H1 (cell line): ENCODE data around the gene SF3B6. TPM values are rescaled to one million over a fixed set of nuclear protein-coding genes. Genes with fewer than 3 reads are reported as not detected.

Experiments used
- CTCF ChIA-PET: fragments of 300-600 bp; sonication (Branson Sonifier 250); formaldehyde crosslinking; loops from one replicate; lab custom pipeline; 2021; ENCODE audit not compliant: partially characterized antibody; lab: Charles Lee
- POLR2A ChIA-PET: fragments of 300-600 bp; sonication (Branson Sonifier 250); formaldehyde crosslinking; loops from one replicate; lab custom pipeline; 2021; ENCODE audit warnings: inconsistent platforms; ENCODE audit not compliant: partially characterized antibody; lab: Charles Lee
- DNase-seq, 2 experiments: peaks; one replicate each; pipeline versions ENCODE4 v3.0.0 to v3.0.0-alpha.2; 2010 to 2022; ENCODE audit warnings: low spot score in 2 of 2, low read depth in 1 of 2, mixed read lengths in 1 of 2
- FAIRE-seq: peaks from 2 replicates; lab custom pipeline; 2011; peaks lifted over from hg19 to GRCh38; lab: Jason Lieb, UNC
- H2AFZ ChIP-seq: 2 replicates; pipeline ENCODE4 v1.8.1; 2012; ENCODE audit warnings: low read length, inconsistent platforms
- H2AK5ac ChIP-seq: 2 replicates; pipeline ENCODE4 v1.6.1; 2013; ENCODE audit warnings: low read depth, low read length
- H2BK120ac ChIP-seq: replicated peaks from 2 replicates; pipeline ENCODE3; 2013; ENCODE audit warnings: low read depth, low read length, inconsistent platforms
- H2BK12ac ChIP-seq: 2 replicates; pipeline ENCODE4 v1.6.1; 2013; ENCODE audit warnings: low read depth, low read length
- H2BK15ac ChIP-seq: 2 replicates; pipeline ENCODE4 v1.6.1; 2013; ENCODE audit warnings: low read length
- H2BK20ac ChIP-seq: 2 replicates; pipeline ENCODE4 v1.6.1; 2013; ENCODE audit warnings: low read length
- H2BK5ac ChIP-seq: 2 replicates; pipeline ENCODE4 v1.6.1; 2013; ENCODE audit warnings: low read depth, low read length
- H3K14ac ChIP-seq: 2 replicates; pipeline ENCODE4 v1.6.1; 2013; ENCODE audit warnings: inconsistent platforms; ENCODE audit not compliant: insufficient read length
- H3K18ac ChIP-seq: 2 replicates; pipeline ENCODE4 v1.6.1; 2013; ENCODE audit warnings: low read length; ENCODE audit errors: extremely low read depth
- H3K23ac ChIP-seq: 2 replicates; pipeline ENCODE4 v1.6.1; 2013; ENCODE audit warnings: inconsistent platforms; ENCODE audit not compliant: insufficient read length
- H3K23me2 ChIP-seq: 2 replicates; pipeline ENCODE4 v1.6.1; 2013; ENCODE audit warnings: low read depth, low read length
- H3K27ac ChIP-seq: 2 replicates; pipeline ENCODE4 v1.6.1; 2011; ENCODE audit warnings: low read depth, low read length, inconsistent platforms
- H3K27me3 ChIP-seq, 4 experiments: replicated peaks in 1 of 4; 1 replicate in 1 of 4; 2 replicates in 3 of 4; pipeline versions ENCODE4 v1.6.1 to v1.8.1; 2011 to 2013; ENCODE audit warnings: low read length in 3 of 4, mild to moderate bottlenecking in 3 of 4, inconsistent platforms in 2 of 4, mixed read lengths in 2 of 4, moderate library complexity in 1 of 4; ENCODE audit not compliant: control insufficient read depth in 3 of 4, insufficient read depth in 3 of 4; ENCODE audit errors: extremely low read depth in 1 of 4
- H3K36me3 ChIP-seq, 4 experiments: 2 replicates each; pipeline versions ENCODE4 v1.6.1 to v1.8.1; 2011 to 2013; ENCODE audit warnings: mild to moderate bottlenecking in 4 of 4, low read length in 3 of 4, moderate library complexity in 2 of 4, control low read depth in 1 of 4, inconsistent platforms in 1 of 4; ENCODE audit not compliant: insufficient read depth in 4 of 4, control insufficient read depth in 2 of 4
- H3K4ac ChIP-seq: replicated peaks from 2 replicates; pipeline ENCODE3; 2013; ENCODE audit warnings: low read length, low read depth, mixed read lengths, inconsistent platforms; ENCODE audit not compliant: insufficient read length
- H3K4me1 ChIP-seq, 4 experiments: replicated peaks in 1 of 4; 1 replicate in 1 of 4; 2 replicates in 3 of 4; pipeline versions ENCODE4 v1.6.1 to v1.8.1; 2011 to 2013; ENCODE audit warnings: low read length in 3 of 4, inconsistent platforms in 2 of 4, mixed read lengths in 1 of 4; ENCODE audit not compliant: insufficient read depth in 4 of 4, control insufficient read depth in 3 of 4
- H3K4me2 ChIP-seq, 2 experiments: 2 replicates each; pipeline versions ENCODE4 v1.6.1 to v1.8.1; 2011 to 2013; ENCODE audit warnings: low read depth in 2 of 2, low read length in 2 of 2, control low read depth in 1 of 2, inconsistent platforms in 1 of 2, mild to moderate bottlenecking in 1 of 2; ENCODE audit not compliant: insufficient read depth in 1 of 2
- H3K4me3 ChIP-seq, 4 experiments: fragments of 200-600, 300-600 bp in 1 of 4; sonication (generic), shearing (Covaris generic), sonication (Bioruptor Twin) in 1 of 4; 2 replicates each; pipeline versions ENCODE4 v1.5.1 to v1.8.1; 2011 to 2016; ENCODE audit warnings: low read length in 4 of 4, low read depth in 3 of 4, control low read depth in 2 of 4, inconsistent platforms in 2 of 4, mild to moderate bottlenecking in 2 of 4, mixed read lengths in 1 of 4, moderate library complexity in 1 of 4; ENCODE audit not compliant: insufficient read depth in 2 of 4; ENCODE audit errors: extremely low read depth in 1 of 4
- H3K56ac ChIP-seq: replicated peaks from 2 replicates; pipeline ENCODE3; 2013; ENCODE audit warnings: low read depth, mild to moderate bottlenecking, mixed read lengths, low read length, inconsistent platforms; ENCODE audit not compliant: insufficient read length
- H3K79me1 ChIP-seq: 2 replicates; pipeline ENCODE4 v1.6.1; 2013; ENCODE audit warnings: low read depth, low read length, control low read depth
- H3K79me2 ChIP-seq, 2 experiments: 2 replicates each; pipeline versions ENCODE4 v1.6.1 to v1.8.1; 2012 to 2013; ENCODE audit warnings: low read length in 2 of 2, mild to moderate bottlenecking in 2 of 2, inconsistent platforms in 1 of 2; ENCODE audit not compliant: insufficient read depth in 2 of 2, control insufficient read depth in 1 of 2
- H3K9ac ChIP-seq, 4 experiments: replicated peaks in 1 of 4; 1 replicate in 1 of 4; 2 replicates in 3 of 4; pipeline versions ENCODE4 v1.6.1 to v1.8.1; 2011 to 2013; ENCODE audit warnings: low read depth in 3 of 4, low read length in 3 of 4, control low read depth in 2 of 4, mild to moderate bottlenecking in 2 of 4, moderate library complexity in 2 of 4, inconsistent platforms in 1 of 4; ENCODE audit errors: extremely low read depth in 1 of 4
- H3K9me3 ChIP-seq, 2 experiments: 2 replicates each; pipeline versions ENCODE4 v1.6.1 to v1.8.1; 2012 to 2013; ENCODE audit warnings: mild to moderate bottlenecking in 2 of 2, moderate library complexity in 2 of 2, control low read depth in 1 of 2, inconsistent platforms in 1 of 2, low read depth in 1 of 2, low read length in 1 of 2, mixed read lengths in 1 of 2; ENCODE audit not compliant: insufficient read depth in 2 of 2
- H4K20me1 ChIP-seq, 2 experiments: replicated peaks in 1 of 2; 2 replicates each; pipeline versions ENCODE3 to v1.8.1; 2011 to 2013; ENCODE audit warnings: inconsistent platforms in 2 of 2, low read length in 2 of 2, mild to moderate bottlenecking in 1 of 2; ENCODE audit not compliant: insufficient read depth in 2 of 2, control insufficient read depth in 1 of 2
- H4K5ac ChIP-seq: 2 replicates; pipeline ENCODE4 v1.6.1; 2013; ENCODE audit warnings: low read length, low read depth, mixed read lengths, inconsistent platforms; ENCODE audit not compliant: insufficient read length
- H4K8ac ChIP-seq: 2 replicates; pipeline ENCODE4 v1.8.0; 2013; ENCODE audit warnings: mild to moderate bottlenecking, moderate library complexity, low read length, inconsistent platforms; ENCODE audit not compliant: insufficient read depth; ENCODE audit errors: extremely low read depth
- H4K91ac ChIP-seq: replicated peaks from 2 replicates; pipeline ENCODE3; 2013; ENCODE audit warnings: low read length, mixed read lengths, inconsistent platforms; ENCODE audit not compliant: insufficient read length
- CHD2 ChIP-seq: IDR thresholded peaks from 2 replicates; pipeline ENCODE4 v1.6.1; 2012; ENCODE audit warnings: low read length, improper control_type of control experiment
- HDAC6 ChIP-seq: IDR thresholded peaks from one replicate; pipeline ENCODE4 v1.7.1; 2012; ENCODE audit warnings: low read depth, mild to moderate bottlenecking, inconsistent platforms, low read length, moderate library complexity
- PHF8 ChIP-seq: fragments of 200-600 bp; sonication (generic); conservative IDR thresholded peaks from 2 replicates; pipeline ENCODE4 v1.7.1; 2012; ENCODE audit warnings: low read depth, mild to moderate bottlenecking, inconsistent platforms, low read length, moderate library complexity
- WGBS, 2 experiments: shearing (Covaris generic) in 1 of 2; methylation state at CpG; one replicate each; pipeline versions ENCODE4 v1.1.6 to v1.1.7; 2013 to 2015; ENCODE audit warnings: low lambda C conversion rate in 2 of 2, mixed read lengths in 2 of 2, inconsistent platforms in 1 of 2, low coverage in 1 of 2, missing lambda C conversion rate in 1 of 2; ENCODE audit not compliant: insufficient replicate concordance in 2 of 2, insufficient coverage in 1 of 2, insufficient read length in 1 of 2; ENCODE audit errors: extremely low coverage in 1 of 2, missing lambda C conversion rate in 1 of 2; 5-methylcytosine and 5-hydroxymethylcytosine counted together
- polyA plus RNA-seq, 7 experiments: library from polyadenylated mRNA; depleted of rRNA in 3 of 7; stranded (reverse) in 5 of 7; unstranded in 2 of 7; fragments of >200 nt in 5 of 7; fragments of 200-250 nt in 2 of 7; gene quantifications; 1 replicate in 5 of 7; 2 replicates in 1 of 7; 4 replicates in 1 of 7; pipeline versions ENCODE4 v1.2.1 to v1.2.3, GENCODE V29; 2011 to 2013; ENCODE audit warnings: missing spikeins in 2 of 7, mixed read lengths in 2 of 7
- total RNA-seq: library from RNA; stranded (reverse); fragmentation: NEBNext Ultra II Directional; extraction: Animal tissue kit (Norgen Biotek cat#: 25700); gene quantifications from 2 replicates; pipeline ENCODE4 v1.2.1, GENCODE V29; 2021

Gene SF3B6
- total and polyA plus RNA-seq, 2 of the 8 experiments (the other 6 are each of a cell fraction or from before 2014, with no cell fraction given), result 126 to 155 TPM

GRCh38 chr2:24104906-24105305 lies 28.8 kb upstream of the SF3B6 start:
- Histone ChIP-seq H3K14ac (no peak overlapping the region), H2AK5ac (no peak overlapping the region), H3K9ac (no peak overlapping the region), H3K9me3 (no peaks in the 10 kb centered on the region; a peak in 1 of 4 replicates), H4K5ac (no peak overlapping the region), H3K79me2 (no peaks in the 10 kb centered on the region), H4K91ac (no peak overlapping the region), H3K56ac (no peak overlapping the region), H3K18ac (no peak overlapping the region), H2BK20ac (no peak overlapping the region), H3K27me3 (no peaks in the 10 kb centered on the region), H3K4me3 (no peak overlapping the region), H3K4ac (no peak overlapping the region), H2BK15ac (0 out of 2 replicates have a peak overlapping the region, but pooled peaks have one; percentile 61), H4K8ac (no peak overlapping the region), H3K27ac (no peak overlapping the region), H3K23ac (no peak overlapping the region), H4K20me1 (no peaks in the 10 kb centered on the region), H3K79me1 (no peaks in the 10 kb centered on the region), H3K4me1 (no peaks in the 10 kb centered on the region), H3K23me2 (no peaks in the 10 kb centered on the region), H3K36me3 (no peaks in the 10 kb centered on the region), H2BK12ac (no peak overlapping the region), H2BK5ac (no peak overlapping the region), H2AFZ (no peak overlapping the region), H2BK120ac (no peak overlapping the region), H3K4me2 (no peak overlapping the region)
- DNase-seq (no peak), FAIRE-seq (no peak)
- WGBS, 2 experiments, result 73% methylated on average over 4 of the region's 4 CpGs; no CpG with 5 or more reads in 1 of the 2 experiments
- POLR2A ChIA-PET, result interaction anchor here (1.4 to 1.7 kb wide), 2 partner anchors 18 to 21 kb away, joined by 3 to 8 read pairs; partner anchors contain the start of gene TP53I3
- CTCF ChIA-PET, result no interaction called here
- TF ChIP-seq HDAC6 (no peak), CHD2 (no peak), PHF8 (no peak)
